HG03095 (cell line): ENCODE data around the gene CPED1.
"Not testable (repeated sequence)": the region's sequence is repeated elsewhere in the genome, so short reads cannot be mapped to it uniquely, and the experiment has no call there.

Experiments used
- ATAC-seq: cut with Tn5 transposase; IDR thresholded peaks from one replicate; pipeline ENCODE4 v1.9.1; 2021; ENCODE audit warnings: moderate library complexity; ENCODE audit not compliant: unreplicated experiment

The CPED1 gene

GRCh38 chr7:121059979-121060509 is 71.5 kb downstream of the CPED1 start:
- not testable (repeated sequence) for ATAC-seq

DNA sequence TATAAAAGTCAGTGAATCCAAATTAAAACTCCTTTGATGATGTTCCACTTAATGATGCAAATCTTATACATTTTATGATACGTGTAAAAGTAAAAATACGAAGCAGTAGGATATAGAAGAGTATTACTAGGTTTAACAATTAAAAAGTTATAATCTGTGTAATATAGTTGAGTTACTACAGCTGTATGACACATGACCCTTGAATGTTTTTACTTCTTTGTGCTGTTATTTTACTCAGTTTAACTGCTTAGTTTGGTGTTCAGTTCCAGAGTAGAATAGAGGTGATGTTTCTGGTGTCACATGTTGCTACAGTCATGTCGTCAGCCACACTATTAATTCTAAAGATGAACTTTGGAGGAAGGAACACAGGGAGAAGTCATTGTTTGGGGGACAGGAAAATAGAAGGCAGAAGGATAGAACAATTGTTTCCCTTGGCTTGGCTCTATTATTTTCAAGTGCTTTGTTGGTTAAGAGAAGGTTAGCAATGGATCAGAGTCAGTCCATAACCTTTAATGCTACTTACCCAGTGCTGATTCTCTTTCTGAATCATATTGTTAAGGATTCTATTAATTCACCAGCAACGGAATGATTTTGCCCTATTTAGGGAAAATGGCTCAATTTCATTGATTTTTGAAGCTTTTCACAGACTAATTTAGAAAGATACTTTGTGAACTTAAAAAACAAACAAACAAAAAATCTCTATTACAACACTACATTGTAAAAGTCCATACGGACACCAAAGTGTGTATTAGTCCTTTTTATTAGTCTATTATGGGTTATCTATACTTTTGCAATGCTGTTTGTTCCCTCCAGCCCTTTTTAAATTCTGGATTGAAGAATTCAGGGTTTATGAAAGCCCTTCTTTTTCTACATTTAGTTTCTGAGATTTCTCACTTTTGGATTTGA is 73.4 kb downstream of the CPED1 start:
- ATAC-seq = no peak

GRCh38 chr7:121062671-121063279 is 74.3 kb downstream of the CPED1 start:
- ATAC-seq = no peak

DNA sequence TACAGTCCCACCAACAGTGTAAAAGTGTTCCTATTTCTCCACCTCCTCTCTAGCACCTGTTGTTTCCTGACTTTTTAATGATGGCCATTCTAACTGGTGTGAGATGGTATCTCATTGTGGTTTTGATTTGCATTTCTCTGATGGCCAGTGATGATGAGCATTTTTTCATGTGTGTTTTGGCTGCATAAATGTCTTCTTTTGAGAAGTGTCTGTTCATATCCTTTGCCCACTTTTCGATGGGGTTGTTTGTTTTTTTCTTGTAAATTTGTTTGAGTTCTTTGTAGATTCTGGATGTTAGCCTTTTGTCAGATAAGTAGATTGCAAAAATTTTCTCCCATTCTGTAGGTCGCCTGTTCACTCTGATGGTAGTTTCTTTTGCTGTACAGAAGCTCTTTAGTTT is 79.2 kb downstream of the CPED1 start:
- not testable (repeated sequence) for ATAC-seq

DNA sequence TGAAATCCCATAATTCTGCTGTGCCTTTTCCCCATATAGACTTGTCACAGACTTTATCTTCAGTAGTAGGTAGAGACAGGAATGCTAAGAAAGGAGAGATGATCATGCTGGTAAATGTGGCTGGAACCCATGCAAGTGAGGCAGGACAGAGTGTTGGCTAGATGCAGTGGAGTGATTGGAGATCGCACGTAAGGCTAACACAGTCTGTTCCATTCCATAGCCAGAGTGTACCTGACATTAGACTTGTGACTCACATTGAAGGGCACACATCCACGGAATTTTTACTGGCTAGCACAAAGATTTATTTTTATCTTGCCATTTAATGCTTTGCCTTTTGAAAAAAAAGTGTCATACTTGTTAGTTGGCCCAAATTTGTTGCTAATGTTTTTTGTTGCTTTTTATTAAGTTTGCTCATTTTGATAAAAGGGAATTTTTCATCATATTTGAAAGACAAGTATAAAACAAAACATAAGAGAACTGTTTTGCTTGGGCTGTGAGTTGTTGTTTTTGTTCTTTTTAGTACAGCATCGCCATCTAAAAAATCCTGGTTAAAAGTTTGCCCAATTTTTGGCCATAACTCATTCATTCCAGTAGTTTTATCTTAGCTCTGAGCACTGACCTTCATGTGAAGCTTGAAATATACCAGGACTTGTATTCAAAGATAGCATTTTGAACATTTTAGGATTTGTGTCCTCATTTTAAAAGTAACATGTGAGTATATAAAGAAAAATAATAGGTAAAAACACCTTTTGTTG is 81.0 kb downstream of the CPED1 start:
- no peak for ATAC-seq

DNA sequence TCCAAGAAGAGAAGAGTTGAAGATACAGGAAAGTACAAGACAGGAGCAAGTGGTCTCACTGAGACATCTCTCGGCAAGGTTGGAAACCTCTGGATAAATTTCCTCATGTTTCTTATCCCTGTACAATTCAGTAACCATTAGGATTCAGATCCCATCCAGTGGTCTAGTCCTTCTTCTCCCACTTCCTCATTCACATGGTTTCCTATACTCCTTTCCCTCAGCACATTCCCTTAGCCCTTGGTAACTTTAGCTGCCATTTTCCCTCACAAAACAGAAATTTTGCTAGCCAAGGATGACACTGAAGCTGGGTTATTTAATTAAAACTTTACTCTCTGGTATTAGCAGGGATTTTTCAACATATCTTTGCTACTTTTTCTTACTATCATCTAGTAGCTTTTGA is 82.6 kb downstream of the CPED1 start:
- no peak for ATAC-seq

- no peak for ATAC-seq
Measured at GRCh38 chr7:121071662-121072061, 83.2 kb downstream of the CPED1 start.

- no peak for ATAC-seq
Measured at GRCh38 chr7:121072826-121073225, 84.3 kb downstream of the CPED1 start.

DNA sequence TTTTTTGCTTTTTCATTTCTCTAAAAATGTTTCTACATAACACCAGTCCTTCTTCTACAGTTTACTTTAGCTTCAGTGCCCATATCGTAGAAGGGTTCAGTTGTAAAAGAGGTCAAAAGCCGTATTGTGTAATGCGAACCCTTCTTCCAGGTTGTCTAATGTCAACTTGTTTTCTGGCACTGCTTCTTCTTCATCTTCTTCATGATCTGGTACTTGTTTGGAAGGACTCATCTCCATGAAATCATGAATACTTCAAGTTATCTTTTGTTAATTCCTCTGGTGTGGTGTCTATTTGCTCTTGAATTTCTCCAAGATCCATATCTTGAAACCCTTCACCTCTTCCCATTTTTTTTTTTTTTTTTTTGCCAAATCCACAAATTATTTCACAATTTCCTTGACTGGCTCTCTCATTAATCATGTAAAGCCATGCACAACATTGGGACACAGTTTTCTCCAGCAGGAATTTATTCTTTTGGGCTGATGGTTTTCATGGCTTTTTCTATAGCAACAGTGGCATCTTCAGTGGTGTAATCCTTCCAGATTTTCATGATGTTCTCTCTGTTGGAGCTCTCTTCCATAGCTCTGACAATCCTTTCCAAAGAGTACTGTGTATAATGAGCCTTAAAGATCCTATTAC is 85.1 kb downstream of the CPED1 start:
- ATAC-seq = no peak

DNA sequence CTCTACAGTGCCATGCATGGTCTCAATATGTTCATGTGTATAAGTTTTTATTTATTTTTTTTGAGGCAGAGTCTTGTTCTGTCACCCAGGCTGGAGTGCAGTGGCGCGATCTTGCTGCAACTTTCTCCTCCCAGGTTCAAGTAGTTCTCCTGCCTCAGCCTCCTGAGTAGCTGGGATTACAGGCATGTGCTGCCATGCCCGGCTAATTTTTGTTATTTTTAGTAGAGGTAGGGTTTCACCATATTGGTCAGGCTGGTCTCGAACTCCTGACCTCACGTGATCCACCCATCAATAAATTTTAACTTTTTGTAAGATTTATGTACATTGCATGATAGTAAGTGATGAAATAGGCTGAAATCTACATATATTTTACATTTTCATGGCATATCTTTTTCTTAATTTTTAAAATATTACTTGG is 86.9 kb downstream of the CPED1 start:
- ATAC-seq = not testable (repeated sequence)

DNA sequence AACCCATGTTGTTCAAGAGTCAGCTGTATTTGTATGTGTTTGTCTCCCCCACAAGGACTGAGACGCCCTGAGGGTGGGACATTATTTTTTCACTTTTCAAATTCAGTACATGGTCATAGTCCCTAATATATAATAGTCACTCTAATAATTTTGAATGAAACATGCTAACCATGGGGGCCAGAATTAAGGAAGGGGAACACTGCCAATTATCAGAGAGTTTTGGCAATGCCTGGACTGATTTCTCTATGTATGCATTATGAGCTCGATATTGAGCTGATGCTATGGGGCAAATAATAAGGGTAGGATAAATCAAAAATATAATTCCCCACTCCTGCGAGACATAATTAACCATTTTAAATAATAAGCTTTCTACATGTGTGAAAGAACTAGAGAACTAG is 87.4 kb downstream of the CPED1 start:
- ATAC-seq = no peak

- no peak for ATAC-seq
Measured at GRCh38 chr7:121076350-121077164, 88.0 kb downstream of the CPED1 start.

- ATAC-seq = no peak
Measured at GRCh38 chr7:121077165-121077630, 88.7 kb downstream of the CPED1 start.

GRCh38 chr7:121078701-121079227 is 90.3 kb downstream of the CPED1 start:
- no peak for ATAC-seq

- no peak for ATAC-seq
Measured at GRCh38 chr7:121079425-121080169, 91.1 kb downstream of the CPED1 start.

GRCh38 chr7:121080257-121080912 is 91.9 kb downstream of the CPED1 start:
- no peak for ATAC-seq

- ATAC-seq = no peak
Measured at GRCh38 chr7:121080913-121081326, 92.4 kb downstream of the CPED1 start.

DNA sequence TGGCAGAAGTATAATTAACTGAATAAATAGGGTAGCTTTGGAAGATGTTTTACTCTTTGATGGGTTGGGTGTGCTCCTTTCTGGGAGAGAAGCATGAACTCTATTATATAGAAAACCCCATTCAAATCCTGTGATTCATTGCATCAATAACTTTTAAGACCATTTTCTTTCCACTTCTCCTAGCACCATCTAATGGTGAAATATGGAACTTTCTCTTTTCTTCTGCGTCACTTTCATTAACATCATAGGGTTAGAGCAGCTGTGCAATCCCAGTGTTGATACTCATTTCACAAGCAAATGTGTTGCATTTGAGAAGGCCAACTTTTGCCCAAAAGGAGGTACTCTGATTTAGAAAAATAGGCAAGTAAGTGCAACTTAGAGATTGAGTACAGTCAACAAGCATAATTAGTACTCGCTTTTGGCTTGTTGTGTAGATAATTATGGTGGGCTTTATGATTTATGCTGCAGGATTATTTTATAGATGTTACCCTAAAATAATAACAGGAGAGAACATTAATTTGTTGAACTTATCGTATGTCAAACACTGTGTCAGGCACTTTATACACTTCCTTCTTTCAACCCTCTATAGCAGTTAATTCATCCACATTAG is 92.9 kb downstream of the CPED1 start:
- peak; percentile 82 for ATAC-seq
